HEK293T (cell line): ENCODE results near the gene CBX6.

Source experiments
- CTCF ChIA-PET: fragments of 350-600 bp; formaldehyde crosslinking; extraction: SDS; loops from one replicate; lab custom pipeline; 2021; ENCODE audit warnings: antibody characterized with exemption, inconsistent platforms; lab: Yijun Ruan, JAX
- POLR2A ChIA-PET: fragments of 350-600 bp; formaldehyde crosslinking; extraction: SDS; loops from one replicate; lab custom pipeline; 2020; ENCODE audit warnings: antibody characterized with exemption, inconsistent platforms; lab: Yijun Ruan, JAX
- DNase-seq: peaks from one replicate; pipeline ENCODE4 v3.0.0; 2012; ENCODE audit warnings: mixed read lengths; ENCODE audit errors: extremely low spot score
- ARNT ChIP-seq: fragments of 450-650 bp; IDR thresholded peaks from 2 replicates; pipeline ENCODE4 v1.6.1; 2017; ENCODE audit warnings: mild to moderate bottlenecking
- BHLHE40 ChIP-seq: fragments of 450-650 bp; IDR thresholded peaks from 2 replicates; pipeline ENCODE4 v1.6.1; 2016; ENCODE audit warnings: mild to moderate bottlenecking, moderate library complexity, borderline replicate concordance
- CTBP1 ChIP-seq: fragments of 450-650 bp; IDR thresholded peaks from 2 replicates; pipeline ENCODE4 v1.6.1; 2016; ENCODE audit warnings: borderline replicate concordance
- ELF4 ChIP-seq: fragments of 450-650 bp; IDR thresholded peaks from 2 replicates; pipeline ENCODE4 v1.6.1; 2017; ENCODE audit warnings: antibody characterized with exemption
- FOXA1 ChIP-seq: fragments of 450-650 bp; IDR thresholded peaks from 2 replicates; pipeline ENCODE4 v1.6.1; 2016; ENCODE audit warnings: mild to moderate bottlenecking
- FOXK2 ChIP-seq: fragments of 450-650 bp; IDR thresholded peaks from 2 replicates; pipeline ENCODE4 v1.6.1; 2016; ENCODE audit warnings: mild to moderate bottlenecking
- FOXM1 ChIP-seq: fragments of 450-650 bp; IDR thresholded peaks from 2 replicates; pipeline ENCODE4 v1.6.1; 2017; ENCODE audit warnings: mild to moderate bottlenecking, borderline replicate concordance
- HDGF ChIP-seq: fragments of 450-650 bp; IDR thresholded peaks from 2 replicates; pipeline ENCODE4 v1.6.1; 2017; ENCODE audit warnings: antibody characterized with exemption, borderline replicate concordance
- L3MBTL2 ChIP-seq: fragments of 450-650 bp; conservative IDR thresholded peaks from 2 replicates; pipeline ENCODE4 v1.6.1; 2016; ENCODE audit warnings: mild to moderate bottlenecking
- LEF1 ChIP-seq: fragments of 450-650 bp; IDR thresholded peaks from 2 replicates; pipeline ENCODE4 v1.6.1; 2017; ENCODE audit warnings: mild to moderate bottlenecking, borderline replicate concordance
- NFRKB ChIP-seq: fragments of 450-650 bp; IDR thresholded peaks from 2 replicates; pipeline ENCODE4 v1.6.1; 2016; ENCODE audit warnings: mild to moderate bottlenecking, moderate library complexity
- PKNOX1 ChIP-seq: fragments of 450-650 bp; IDR thresholded peaks from 2 replicates; pipeline ENCODE4 v1.6.1; 2016
- SP1 ChIP-seq: fragments of 450-650 bp; IDR thresholded peaks from 2 replicates; pipeline ENCODE4 v1.6.1; 2017
- SUZ12 ChIP-seq: fragments of 450-650 bp; IDR thresholded peaks from 2 replicates; pipeline ENCODE4 v1.6.1; 2016; ENCODE audit warnings: mild to moderate bottlenecking
- TARDBP ChIP-seq: fragments of 450-650 bp; IDR thresholded peaks from 2 replicates; pipeline ENCODE4 v1.6.1; 2016
- ZNF384 ChIP-seq: fragments of 450-650 bp; IDR thresholded peaks from 2 replicates; pipeline ENCODE4 v1.6.1; 2016

Gene CBX6

GRCh38 chr22:38833061-38833460 lies 39.0 kb downstream of the CBX6 start:
- ChIA-PET CTCF (no interaction called here), POLR2A (no interaction called here)
- DNase-seq, result no peak
- TF ChIP-seq ELF4 (no peak), FOXM1 (no peak), SUZ12 (no peak), BHLHE40 (no peak)

- CTCF ChIA-PET, result no interaction called here
- no peak for DNase-seq
- POLR2A ChIA-PET, result no interaction called here
- TF ChIP-seq L3MBTL2, result no peak
- no peak for TF ChIP-seq ZNF384
- no peak for TF ChIP-seq SP1
- no peak for TF ChIP-seq HDGF
- TF ChIP-seq ARNT, result no peak
- TF ChIP-seq TARDBP, result no peak
- no peak for TF ChIP-seq NFRKB
- no peak for TF ChIP-seq FOXM1
- no peak for TF ChIP-seq SUZ12
- TF ChIP-seq ELF4, result no peak
- no peak for TF ChIP-seq LEF1
- TF ChIP-seq CTBP1, result no peak
- TF ChIP-seq FOXK2, result no peak
These were observed 39.7 kb downstream of the CBX6 start for GRCh38 chr22:38832005-38832978.

- no peak for DNase-seq
- ChIA-PET POLR2A (no interaction called here), CTCF (no interaction called here)
- TF ChIP-seq TARDBP (no peak), ELF4 (no peak), FOXA1 (no peak), SP1 (no peak), L3MBTL2 (no peak), HDGF (no peak), FOXK2 (no peak), BHLHE40 (no peak), LEF1 (no peak), CTBP1 (no peak), ARNT (no peak), ZNF384 (no peak), SUZ12 (no peak), FOXM1 (no peak)
These were observed 40.7 kb downstream of the CBX6 start for GRCh38 chr22:38831166-38831945.

- POLR2A ChIA-PET, result no interaction called here
- no peak for DNase-seq
These were observed 41.2 kb downstream of the CBX6 start for GRCh38 chr22:38830845-38831108.

GRCh38 chr22:38830026-38830844 lies 41.8 kb downstream of the CBX6 start:
- CTCF ChIA-PET, result no interaction called here
- TF ChIP-seq ZNF384 (no peak), ELF4 (no peak), ARNT (no peak), HDGF (no peak), SUZ12 (no peak), FOXA1 (no peak), LEF1 (no peak), FOXM1 (no peak), FOXK2 (no peak), CTBP1 (no peak), PKNOX1 (no peak), L3MBTL2 (no peak), TARDBP (no peak), NFRKB (no peak), SP1 (no peak)
- POLR2A ChIA-PET, result interaction anchor here (1.0 kb wide), 1 partner anchor 490 kb away, joined by 3 read pairs; the partner anchor contains the start of gene RPL3
- no peak for DNase-seq

More at GRCh38 chr22:38830845-38831108, 41.2 kb downstream of the CBX6 start:
- CTCF ChIA-PET, result no interaction called here
- no peak for TF ChIP-seq SUZ12
- TF ChIP-seq L3MBTL2, result no peak
- no peak for TF ChIP-seq FOXK2
- no peak for TF ChIP-seq HDGF
- TF ChIP-seq PKNOX1, result no peak
- no peak for TF ChIP-seq LEF1
- no peak for TF ChIP-seq TARDBP
- TF ChIP-seq ZNF384, result no peak
- TF ChIP-seq BHLHE40, result no peak
- TF ChIP-seq CTBP1, result no peak
- no peak for TF ChIP-seq NFRKB
- no peak for TF ChIP-seq FOXM1
- no peak for TF ChIP-seq SP1
- no peak for TF ChIP-seq FOXA1
- TF ChIP-seq ELF4, result no peak
- TF ChIP-seq ARNT, result no peak
